Measurements from ENCODE around the gene SEC31A. TPM values are rescaled to one million over a fixed set of nuclear protein-coding genes. Genes with fewer than 3 reads are reported as not detected.

The SEC31A gene
- total RNA-seq (100 to 1,000 TPM; 137 to 276 (median 204) TPM), polyA plus RNA-seq (100 to 1,000 TPM; 182 to 355 (median 220) TPM)
- long read RNA-seq, donor 1, partial matches to known transcripts = 14 of 17 reads
- long read RNA-seq, donor 1, other reads (novel, unspliced or antisense) = 0 of 17 reads
- long read RNA-seq, donor 2, partial matches to known transcripts = 11 of 23 reads
- long read RNA-seq, donor 2, other reads (novel, unspliced or antisense) = 0 of 23 reads
- long read RNA-seq, donor 3, partial matches to known transcripts = 11 of 16 reads
- long read RNA-seq, donor 3, other reads (novel, unspliced or antisense) = 0 of 16 reads
- long read RNA-seq, donor 4, full-length matches to known transcripts = 8 of 32 reads
- long read RNA-seq, donor 4, partial matches to known transcripts = 15 of 32 reads
- long read RNA-seq, donor 4, other reads (novel, unspliced or antisense) = 9 of 32 reads
- long read RNA-seq, donor 5, full-length matches to known transcripts = 76 of 170 reads
- long read RNA-seq, donor 5, partial matches to known transcripts = 19 of 170 reads
- long read RNA-seq, donor 5, other reads (novel, unspliced or antisense) = 75 of 170 reads
- long read RNA-seq, donor 6, full-length matches to known transcripts = 5 of 21 reads
- long read RNA-seq, donor 6, partial matches to known transcripts = 13 of 21 reads
- long read RNA-seq, donor 6, other reads (novel, unspliced or antisense) = 3 of 21 reads
- long read RNA-seq, donor 7, partial matches to known transcripts = 6 of 10 reads
- long read RNA-seq, donor 7, other reads (novel, unspliced or antisense) = 0 of 10 reads
- long read RNA-seq, donor 8, partial matches to known transcripts = 35 of 42 reads
- long read RNA-seq, donor 8, other reads (novel, unspliced or antisense) = 0 of 42 reads
- long read RNA-seq, donor 9, partial matches to known transcripts = 19 of 24 reads
- long read RNA-seq, donor 9, other reads (novel, unspliced or antisense) = 0 of 24 reads
- long read RNA-seq, donor 10, partial matches to known transcripts = 38 of 46 reads
- long read RNA-seq, donor 10, other reads (novel, unspliced or antisense) = 0 of 46 reads

DNA sequence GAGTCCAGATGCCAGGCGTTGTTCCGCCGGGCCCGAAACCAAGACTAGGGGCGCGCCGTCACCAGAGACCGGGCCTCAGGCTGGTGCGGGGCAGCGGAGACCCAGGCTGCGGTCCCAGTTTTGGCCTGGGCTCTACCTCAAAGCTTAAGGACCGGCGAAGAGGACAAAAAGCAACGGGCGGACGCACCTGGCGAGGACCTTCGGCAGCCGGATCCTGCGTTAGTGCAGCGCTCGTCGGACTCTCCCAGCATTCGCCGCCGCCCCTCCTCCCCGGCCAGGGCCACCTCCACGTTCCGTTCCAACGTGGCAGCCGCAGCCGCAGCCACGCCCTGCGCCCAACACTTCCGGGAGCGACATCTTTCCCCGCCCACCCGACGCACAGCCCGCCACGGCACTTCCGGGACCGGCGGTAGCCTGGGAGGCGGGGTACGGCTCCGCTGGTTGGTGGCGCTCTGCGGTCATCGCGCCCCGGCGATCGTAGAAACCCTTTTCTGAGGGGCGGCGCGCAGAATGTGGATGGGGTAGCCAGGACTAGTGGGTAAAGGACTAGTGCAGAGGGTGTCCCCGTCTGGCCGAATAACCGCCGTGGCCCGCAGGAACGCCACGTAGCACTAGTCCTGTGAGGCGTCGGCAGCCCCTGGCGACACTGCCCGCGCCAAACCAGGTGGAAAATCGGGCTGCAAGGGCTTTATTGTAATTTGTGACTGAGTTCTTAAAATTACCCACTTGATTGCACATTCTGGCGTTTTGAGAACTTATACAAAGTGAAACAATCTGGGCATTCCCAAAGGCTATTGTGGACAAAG lies at the start of gene SEC31A:
Gene SEC31A (minus strand): TSS at position 253 of the 806 bp plus-strand sequence. CDS start 9,217 bp downstream, outside the sequence.
- Histone ChIP-seq H3K4me1 (replicated peaks in 1 of 2) (peaks cover 6 to 35% of the 10 kb centered on the region in 2 donors), H3K27me3 (no peaks in the 10 kb centered on the region), H3K36me3 (replicated peaks in 1 of 2) (peaks cover 0 to 25% of the 10 kb centered on the region in 2 donors), H3K9me3 (replicated peaks in 1 of 3) (no peaks in the 10 kb centered on the region), H3K4me3 (peak within 1 kb of the TSS; percentile 49 to 87 (median 83)), H3K27ac (peak within 1 kb of the TSS; percentile 93 to 99 (median 97))
- intact Hi-C loops (cut with DNase I) = no loop called here
- peak; percentile 96 to 97 (median 97) for DNase-seq
- WGBS, 4 donors = 0 to 2% (median 1%) methylated on average over 7 to 71 of the region's 71 CpGs
- TF ChIP-seq POLR2A (IDR thresholded peaks at IDR 0.05) = peak; percentile 87 to 98
- TF ChIP-seq, protein P1, sequence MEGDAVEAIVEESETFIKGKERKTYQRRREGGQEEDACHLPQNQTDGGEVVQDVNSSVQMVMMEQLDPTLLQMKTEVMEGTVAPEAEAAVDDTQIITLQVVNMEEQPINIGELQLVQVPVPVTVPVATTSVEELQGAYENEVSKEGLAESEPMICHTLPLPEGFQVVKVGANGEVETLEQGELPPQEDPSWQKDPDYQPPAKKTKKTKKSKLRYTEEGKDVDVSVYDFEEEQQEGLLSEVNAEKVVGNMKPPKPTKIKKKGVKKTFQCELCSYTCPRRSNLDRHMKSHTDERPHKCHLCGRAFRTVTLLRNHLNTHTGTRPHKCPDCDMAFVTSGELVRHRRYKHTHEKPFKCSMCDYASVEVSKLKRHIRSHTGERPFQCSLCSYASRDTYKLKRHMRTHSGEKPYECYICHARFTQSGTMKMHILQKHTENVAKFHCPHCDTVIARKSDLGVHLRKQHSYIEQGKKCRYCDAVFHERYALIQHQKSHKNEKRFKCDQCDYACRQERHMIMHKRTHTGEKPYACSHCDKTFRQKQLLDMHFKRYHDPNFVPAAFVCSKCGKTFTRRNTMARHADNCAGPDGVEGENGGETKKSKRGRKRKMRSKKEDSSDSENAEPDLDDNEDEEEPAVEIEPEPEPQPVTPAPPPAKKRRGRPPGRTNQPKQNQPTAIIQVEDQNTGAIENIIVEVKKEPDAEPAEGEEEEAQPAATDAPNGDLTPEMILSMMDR (IDR thresholded peaks at IDR 0.05) = peak in 3 of 6 experiments; percentile 9 to 37 (median 29)

- Histone ChIP-seq H3K27me3 (no peaks in the 10 kb centered on the region), H3K27ac (no peak overlapping the region), H3K36me3 (replicated peaks in 1 of 2) (peaks cover 0 to 3% of the 10 kb centered on the region in 2 donors), H3K4me1 (replicated peaks in 1 of 2) (no peaks in the 10 kb centered on the region), H3K4me3 (no peak overlapping the region), H3K9me3 (replicated peaks in 1 of 3) (no peaks in the 10 kb centered on the region)
- DNase-seq = no peak
- intact Hi-C loops (cut with DNase I) = no loop called here
- TF ChIP-seq, protein P1 (IDR thresholded peaks at IDR 0.05) = no peak
- TF ChIP-seq POLR2A (IDR thresholded peaks at IDR 0.05) = no peak
- WGBS, 4 donors = 90 to 97% (median 94%) methylated on average over 2 of the region's 2 CpGs
Observed at GRCh38 chr4:82939414-82939813, 48.5 kb upstream of the SEC31A start.

DNA sequence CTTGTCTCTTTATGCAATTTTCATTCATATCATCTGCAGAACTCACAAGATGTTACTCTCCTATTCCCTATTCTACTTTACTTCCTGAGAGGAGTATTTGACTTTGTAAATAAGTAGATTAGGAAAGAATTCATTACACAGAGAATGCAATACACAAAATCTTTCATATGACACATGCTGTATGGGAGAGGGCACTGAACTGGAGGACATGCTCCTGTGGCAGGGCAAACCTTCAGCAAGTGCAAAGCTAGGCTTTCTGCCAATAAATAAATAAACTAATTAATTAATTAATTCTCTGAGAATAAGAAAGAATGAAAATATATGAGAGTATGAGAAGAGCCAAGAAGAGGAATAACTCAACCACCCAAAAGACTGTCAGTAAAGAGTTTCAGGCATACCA lies 43.5 kb upstream of the SEC31A start:
- intact Hi-C loops (cut with DNase I) = no loop called here
- H3K36me3 ChIP-seq (replicated peaks in 1 of 2) = peaks cover 0 to 10% of the 10 kb centered on the region in 2 donors
- DNase-seq = no peak
- H3K27me3 ChIP-seq = no peaks in the 10 kb centered on the region
- H3K4me1 ChIP-seq (replicated peaks in 1 of 2) = no peaks in the 10 kb centered on the region
- no peak overlapping the region for H3K27ac ChIP-seq
- TF ChIP-seq POLR2A (IDR thresholded peaks at IDR 0.05) = no peak
- H3K9me3 ChIP-seq (replicated peaks in 1 of 3) = no peaks in the 10 kb centered on the region
- H3K4me3 ChIP-seq = no peak overlapping the region

Data from adrenal gland (tissue), 19 donors.